Gastroesophageal sphincter (tissue), 3 donors: ENCODE measurements around the gene C10orf62.

Experiments
- CTCF ChIP-seq, 4 experiments: fragments of 200-600 bp in 2 of 4; fragments of 450-650 bp in 2 of 4; sonication (generic) in 1 of 4; IDR thresholded peaks; one replicate each; pipeline ENCODE4 v1.5.1; 2017 to 2019; ENCODE audit warnings: antibody characterized with exemption in 4 of 4, mild to moderate bottlenecking in 2 of 4, moderate library complexity in 2 of 4
- POLR2A ChIP-seq, 2 donors: fragments of 450-650 bp; IDR thresholded peaks; one replicate each; pipeline ENCODE4 v1.6.1; 2017; ENCODE audit warnings: antibody characterized with exemption in 2 of 2, mild to moderate bottlenecking in 2 of 2, moderate library complexity in 1 of 2
- POLR2AphosphoS5 ChIP-seq: sonication (generic); formaldehyde crosslinking; IDR thresholded peaks from one replicate; pipeline ENCODE4 v1.6.1; 2017; ENCODE audit warnings: antibody characterized with exemption

GRCh38 chr10:97577701-97578100, 11.8 kb upstream of the C10orf62 start:
- TF ChIP-seq POLR2A (IDR thresholded peaks at IDR 0.05) (no peak), CTCF (IDR thresholded peaks at IDR 0.05) (no peak), POLR2AphosphoS5 (no peak)
